ENCODE data around the gene NOS3. TPM values are rescaled to one million over a fixed set of nuclear protein-coding genes. Genes with fewer than 3 reads are reported as not detected.

NOS3 gene
- total and polyA plus RNA-seq, 2 experiments from 2014 or later: 0.32 to 0.83 TPM

- in situ Hi-C loops (cut with MboI): no loop called here
- 34 to 42% methylated on average over 18 to 21 of the region's 21 CpGs for WGBS, 2 experiments (ENCODE audit: low coverage in 1 of 2, low lambda C conversion rate in 2 of 2, missing lambda C conversion rate in 2 of 2)
- Histone ChIP-seq H3K36me3 (ENCODE audit: low read depth) (no peaks in the 10 kb centered on the region), H3K27ac (no peak overlapping the region), H3K4me1 (ENCODE audit: insufficient read depth) (no peaks in the 10 kb centered on the region), H3K9me2 (ENCODE audit: insufficient read depth) (no peaks in the 10 kb centered on the region), H3K27me3 (replicated peaks; ENCODE audit: insufficient read depth) (peaks cover 15% of the 10 kb centered on the region), H3K4me3 (no peak overlapping the region), H3K4me2 (ENCODE audit: unreplicated experiment) (no peak overlapping the region), H4K20me1 (ENCODE audit: insufficient read depth) (no peaks in the 10 kb centered on the region), H3K79me2 (ENCODE audit: insufficient read depth) (no peaks in the 10 kb centered on the region), H3K9me3 (ENCODE audit: low read depth) (no peaks in the 10 kb centered on the region), H3K9ac (no peak overlapping the region), H3F3A (ENCODE audit: insufficient read depth) (no peaks in the 10 kb centered on the region), H2AFZ (no peak overlapping the region)
- TF ChIP-seq EZH2 (IDR thresholded peaks at IDR 0.05; ENCODE audit: insufficient read depth, poor library complexity, severe bottlenecking) (no peak), EZH2phosphoT487 (IDR thresholded peaks at IDR 0.05; ENCODE audit: insufficient read depth, low read depth) (no peak)
- DNase-seq: no peak
Measured at GRCh38 chr7:150954986-150955518, 35.8 kb upstream of the NOS3 start.

- Histone ChIP-seq H3K4me2 (ENCODE audit: unreplicated experiment) (no peak overlapping the region), H3K79me2 (ENCODE audit: insufficient read depth) (no peaks in the 10 kb centered on the region), H3K4me1 (ENCODE audit: insufficient read depth) (no peaks in the 10 kb centered on the region), H3K9ac (no peak overlapping the region), H4K20me1 (ENCODE audit: insufficient read depth) (no peaks in the 10 kb centered on the region), H3K36me3 (ENCODE audit: low read depth) (no peaks in the 10 kb centered on the region), H3K27ac (no peak overlapping the region), H3K4me3 (no peak overlapping the region), H3K9me3 (ENCODE audit: low read depth) (no peaks in the 10 kb centered on the region), H3F3A (ENCODE audit: insufficient read depth) (no peaks in the 10 kb centered on the region), H3K27me3 (replicated peaks; ENCODE audit: insufficient read depth) (peaks cover 15% of the 10 kb centered on the region), H2AFZ (no peak overlapping the region), H3K9me2 (ENCODE audit: insufficient read depth) (no peaks in the 10 kb centered on the region)
- WGBS, 2 experiments (ENCODE audit: low coverage in 1 of 2, low lambda C conversion rate in 2 of 2, missing lambda C conversion rate in 2 of 2): 9% methylated on average over 30 to 38 of the region's 38 CpGs
- DNase-seq: peak; percentile 33
- TF ChIP-seq EZH2phosphoT487 (IDR thresholded peaks at IDR 0.05; ENCODE audit: insufficient read depth, low read depth) (no peak), EZH2 (IDR thresholded peaks at IDR 0.05; ENCODE audit: insufficient read depth, poor library complexity, severe bottlenecking) (no peak)
- in situ Hi-C loops (cut with MboI): no loop called here
Measured at GRCh38 chr7:150955519-150956394, 35.1 kb upstream of the NOS3 start.

- Histone ChIP-seq H3K79me2 (ENCODE audit: insufficient read depth) (no peaks in the 10 kb centered on the region), H3K27ac (no peak overlapping the region), H3K9me2 (ENCODE audit: insufficient read depth) (no peaks in the 10 kb centered on the region), H3K4me1 (ENCODE audit: insufficient read depth) (no peaks in the 10 kb centered on the region), H3K9ac (no peak overlapping the region), H3K36me3 (ENCODE audit: low read depth) (no peaks in the 10 kb centered on the region), H3K4me3 (no peak overlapping the region), H3K9me3 (ENCODE audit: low read depth) (no peaks in the 10 kb centered on the region), H3F3A (ENCODE audit: insufficient read depth) (no peaks in the 10 kb centered on the region), H2AFZ (no peak overlapping the region), H3K4me2 (ENCODE audit: unreplicated experiment) (no peak overlapping the region), H4K20me1 (ENCODE audit: insufficient read depth) (no peaks in the 10 kb centered on the region), H3K27me3 (replicated peaks; ENCODE audit: insufficient read depth) (peaks cover 15% of the 10 kb centered on the region)
- DNase-seq: no peak
- 60 to 74% methylated on average over 8 to 9 of the region's 9 CpGs for WGBS, 2 experiments (ENCODE audit: low coverage in 1 of 2, low lambda C conversion rate in 2 of 2, missing lambda C conversion rate in 2 of 2)
- no peak for TF ChIP-seq EZH2 (IDR thresholded peaks at IDR 0.05; ENCODE audit: insufficient read depth, poor library complexity, severe bottlenecking)
- no peak for TF ChIP-seq EZH2phosphoT487 (IDR thresholded peaks at IDR 0.05; ENCODE audit: insufficient read depth, low read depth)
- in situ Hi-C loops (cut with MboI): no loop called here
Measured at GRCh38 chr7:150956395-150957132, 34.3 kb upstream of the NOS3 start.

GRCh38 chr7:150957133-150958020, 33.4 kb upstream of the NOS3 start:
- no peaks in the 10 kb centered on the region for H3K9me2 ChIP-seq (ENCODE audit: insufficient read depth)
- H3K9ac ChIP-seq: no peak overlapping the region
- WGBS, 2 experiments (ENCODE audit: low coverage in 1 of 2, low lambda C conversion rate in 2 of 2, missing lambda C conversion rate in 2 of 2): 68 to 71% methylated on average over 26 of the region's 26 CpGs
- no peak overlapping the region for H2AFZ ChIP-seq
- H3K4me3 ChIP-seq: no peak overlapping the region
- H3F3A ChIP-seq (ENCODE audit: insufficient read depth): no peaks in the 10 kb centered on the region
- peaks cover 15% of the 10 kb centered on the region for H3K27me3 ChIP-seq (replicated peaks; ENCODE audit: insufficient read depth)
- H3K4me2 ChIP-seq (ENCODE audit: unreplicated experiment): no peak overlapping the region
- DNase-seq: no peak
- no peak for TF ChIP-seq EZH2phosphoT487 (IDR thresholded peaks at IDR 0.05; ENCODE audit: insufficient read depth, low read depth)
- no peak for TF ChIP-seq EZH2 (IDR thresholded peaks at IDR 0.05; ENCODE audit: insufficient read depth, poor library complexity, severe bottlenecking)
- no peaks in the 10 kb centered on the region for H3K4me1 ChIP-seq (ENCODE audit: insufficient read depth)
- no peaks in the 10 kb centered on the region for H3K9me3 ChIP-seq (ENCODE audit: low read depth)
- no peaks in the 10 kb centered on the region for H4K20me1 ChIP-seq (ENCODE audit: insufficient read depth)
- H3K36me3 ChIP-seq (ENCODE audit: low read depth): no peaks in the 10 kb centered on the region
- no peaks in the 10 kb centered on the region for H3K79me2 ChIP-seq (ENCODE audit: insufficient read depth)
- no peak overlapping the region for H3K27ac ChIP-seq
- in situ Hi-C loops (cut with MboI): no loop called here

Measured in GM23248 (cell line).